PC-3 (cell line): Measurements from ENCODE around the gene SH3PXD2A. TPM values are rescaled to one million over a fixed set of nuclear protein-coding genes. Genes with fewer than 3 reads are reported as not detected.

Experiments used
- ATAC-seq: fragments of 200-7000 bp; cut with Tn5 transposase; 2 replicates; pipeline ENCODE4 v1.9.1; 2020; ENCODE audit warnings: mild to moderate bottlenecking, moderate library complexity
- BruUV-seq: library from RNA; stranded (reverse); fragments of 400-500 nt; replicated peaks from 2 replicates; lab custom pipeline; 2021; lab: Mats Ljungman, UMichigan
- CTCF ChIA-PET: fragments of 300-600 bp; sonication (Branson Sonifier 250); formaldehyde crosslinking; loops from one replicate; lab custom pipeline; 2022; ENCODE audit warnings: antibody characterized with exemption; lab: Charles Lee
- POLR2A ChIA-PET: fragments of 300-600 bp; sonication (Branson Sonifier 250); formaldehyde crosslinking; loops from one replicate; lab custom pipeline; 2022; ENCODE audit warnings: antibody characterized with exemption; ENCODE audit not compliant: unreplicated experiment; lab: Charles Lee
- DNase-seq: peaks from one replicate; pipeline ENCODE4 v3.0.0-alpha.2; 2015
- H2AFZ ChIP-seq: fragments of 300-600 bp; sonication (generic); 2 replicates; pipeline ENCODE4 v1.6.0; 2016; ENCODE audit warnings: antibody characterized with exemption, low read length
- H3F3A ChIP-seq: fragments of 300-600 bp; sonication (generic); one replicate; pipeline ENCODE4 v1.6.0; 2017; ENCODE audit warnings: antibody characterized with exemption, low read length, control low read depth, mild to moderate bottlenecking; ENCODE audit not compliant: unreplicated experiment
- H3K27ac ChIP-seq: fragments of 300-600 bp; sonication (generic); 2 replicates; pipeline ENCODE4 v1.5.1; 2016; ENCODE audit warnings: mild to moderate bottlenecking, low read length
- H3K27me3 ChIP-seq: fragments of 300-600 bp; sonication (generic); 2 replicates; pipeline ENCODE4 v1.6.1; 2016; ENCODE audit warnings: low read length, mixed read lengths
- H3K36me3 ChIP-seq: fragments of 300-600 bp; sonication (generic); 2 replicates; pipeline ENCODE4 v1.6.1; 2016; ENCODE audit warnings: low read depth, mixed run types, low read length, mixed read lengths
- H3K4me1 ChIP-seq: fragments of 300-600 bp; sonication (generic); 2 replicates; pipeline ENCODE4 v1.5.1; 2016; ENCODE audit warnings: low read length; ENCODE audit not compliant: insufficient read depth
- H3K4me2 ChIP-seq: fragments of 300-600 bp; sonication (generic); 2 replicates; pipeline ENCODE4 v1.6.0; 2016; ENCODE audit warnings: low read length
- H3K4me3 ChIP-seq: fragments of 300-600 bp; sonication (generic); 2 replicates; pipeline ENCODE4 v1.5.1; 2016; ENCODE audit warnings: mild to moderate bottlenecking, low read length, mixed read lengths
- H3K79me2 ChIP-seq: fragments of 300-600 bp; sonication (generic); 2 replicates; pipeline ENCODE4 v1.6.1; 2017; ENCODE audit warnings: low read length, mixed read lengths
- H3K9ac ChIP-seq: fragments of 300-600 bp; sonication (generic); 2 replicates; pipeline ENCODE4 v1.6.0; 2016; ENCODE audit warnings: mild to moderate bottlenecking, low read length
- H3K9me2 ChIP-seq: fragments of 300-600 bp; sonication (generic); replicated peaks from 2 replicates; pipeline ENCODE4 v1.6.1; 2016; ENCODE audit warnings: mixed run types, low read length, mixed read lengths
- H3K9me3 ChIP-seq: fragments of 300-600 bp; sonication (generic); 2 replicates; pipeline ENCODE4 v1.6.1; 2016; ENCODE audit warnings: low read length, mixed read lengths
- H4K20me1 ChIP-seq: fragments of 300-600 bp; sonication (generic); 2 replicates; pipeline ENCODE4 v1.6.1; 2016; ENCODE audit warnings: low read length, mixed read lengths
- EZH2 ChIP-seq: fragments of 300-600 bp; sonication (generic); IDR thresholded peaks from one replicate; pipeline ENCODE4 v1.6.1; 2017; ENCODE audit warnings: antibody characterized with exemption, mild to moderate bottlenecking, low read length; ENCODE audit not compliant: unreplicated experiment
- EZH2phosphoT487 ChIP-seq: fragments of 300-600 bp; sonication (generic); IDR thresholded peaks from 2 replicates; pipeline ENCODE4 v1.6.1; 2018; ENCODE audit warnings: mild to moderate bottlenecking, antibody characterized with exemption, low read length, borderline replicate concordance
- intact Hi-C: fragments of 100-400 bp; cut with micrococcal nuclease; formaldehyde crosslinking; loops from 2 replicates; pipeline ENCODE4 v1.9.0; 2023
- total RNA-seq: library from RNA; depleted of rRNA; stranded (reverse); fragments of >200 nt; gene quantifications from 2 replicates; pipeline ENCODE4 v1.2.3, GENCODE V29; 2014
- TF ChIP-seq, protein P1 (sequence below): fragments of 300-600 bp; sonication (generic); conservative IDR thresholded peaks from 2 replicates; pipeline ENCODE4 v1.5.1; 2017; ENCODE audit warnings: antibody characterized with exemption, low read depth, mild to moderate bottlenecking, low read length

The SH3PXD2A gene
- total RNA-seq, 1 experiment from 2014 or later, result 3.4 TPM

DNA sequence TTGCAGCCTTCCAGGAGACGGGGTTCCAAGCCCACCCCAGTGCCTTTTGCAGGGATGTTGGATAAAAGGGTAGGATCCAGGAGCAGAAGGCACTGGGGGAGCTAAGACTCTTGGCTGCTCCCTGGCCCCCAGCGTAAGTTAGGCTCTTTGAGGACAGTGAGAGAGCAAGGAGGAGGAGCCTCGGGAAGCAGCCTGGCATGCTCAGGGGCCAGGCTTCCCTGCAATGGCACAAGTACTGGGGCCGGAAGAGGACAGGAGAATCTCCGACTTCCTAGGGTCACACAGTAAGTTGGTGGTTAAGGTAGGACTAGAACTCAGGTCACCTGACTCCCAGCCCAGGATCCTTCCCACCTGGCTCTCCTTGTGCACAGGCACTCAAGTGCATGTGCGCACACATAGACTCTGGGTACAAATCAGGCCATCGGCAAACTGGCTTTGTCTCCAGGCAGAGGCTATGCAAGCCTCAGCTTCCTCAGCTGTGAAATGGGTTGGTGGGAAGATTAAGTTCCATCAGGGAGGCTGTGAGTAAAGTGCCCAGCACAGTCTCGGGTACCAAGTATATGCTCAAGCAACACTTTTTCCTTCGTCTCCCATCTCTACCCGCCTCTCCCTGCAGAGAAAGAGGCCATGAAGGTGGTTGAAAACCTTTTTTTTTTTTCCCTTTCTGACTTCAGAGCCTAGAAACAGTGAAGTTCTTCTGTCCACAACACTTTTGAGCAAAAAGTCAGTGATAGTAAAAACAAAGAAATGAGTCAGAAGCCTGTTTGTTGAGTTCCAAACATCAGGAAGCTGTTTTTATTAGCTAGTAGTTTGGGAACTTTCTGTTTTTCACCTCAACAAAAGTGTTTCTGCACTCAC, 282.8 kb downstream of the SH3PXD2A start:
- intact Hi-C loops, result no loop called here
- no peak for TF ChIP-seq EZH2
- TF ChIP-seq, protein P1, sequence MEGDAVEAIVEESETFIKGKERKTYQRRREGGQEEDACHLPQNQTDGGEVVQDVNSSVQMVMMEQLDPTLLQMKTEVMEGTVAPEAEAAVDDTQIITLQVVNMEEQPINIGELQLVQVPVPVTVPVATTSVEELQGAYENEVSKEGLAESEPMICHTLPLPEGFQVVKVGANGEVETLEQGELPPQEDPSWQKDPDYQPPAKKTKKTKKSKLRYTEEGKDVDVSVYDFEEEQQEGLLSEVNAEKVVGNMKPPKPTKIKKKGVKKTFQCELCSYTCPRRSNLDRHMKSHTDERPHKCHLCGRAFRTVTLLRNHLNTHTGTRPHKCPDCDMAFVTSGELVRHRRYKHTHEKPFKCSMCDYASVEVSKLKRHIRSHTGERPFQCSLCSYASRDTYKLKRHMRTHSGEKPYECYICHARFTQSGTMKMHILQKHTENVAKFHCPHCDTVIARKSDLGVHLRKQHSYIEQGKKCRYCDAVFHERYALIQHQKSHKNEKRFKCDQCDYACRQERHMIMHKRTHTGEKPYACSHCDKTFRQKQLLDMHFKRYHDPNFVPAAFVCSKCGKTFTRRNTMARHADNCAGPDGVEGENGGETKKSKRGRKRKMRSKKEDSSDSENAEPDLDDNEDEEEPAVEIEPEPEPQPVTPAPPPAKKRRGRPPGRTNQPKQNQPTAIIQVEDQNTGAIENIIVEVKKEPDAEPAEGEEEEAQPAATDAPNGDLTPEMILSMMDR, result no peak
- TF ChIP-seq EZH2phosphoT487, result no peak
- H3K4me2 ChIP-seq, result peak overlapping the region; percentile 8
- POLR2A ChIA-PET, result no interaction called here
- no peaks in the 10 kb centered on the region for H3K9me3 ChIP-seq
- CTCF ChIA-PET, result no interaction called here
- peak; percentile 65 for DNase-seq
- H4K20me1 ChIP-seq, result no peaks in the 10 kb centered on the region
- peaks cover 36% of the 10 kb centered on the region for H3K4me1 ChIP-seq
- peak overlapping the region; percentile 17; the same call in 1 of the 2 replicates for H3K27ac ChIP-seq
- no peaks in the 10 kb centered on the region for H3F3A ChIP-seq
- no TSS peak for BruUV-seq
- no peak overlapping the region for H3K9ac ChIP-seq
- H2AFZ ChIP-seq, result no peak overlapping the region
- H3K79me2 ChIP-seq, result no peaks in the 10 kb centered on the region
- no peak overlapping the region for H3K4me3 ChIP-seq
- H3K9me2 ChIP-seq, result no peaks in the 10 kb centered on the region
- ATAC-seq, result peak; percentile 21
- H3K36me3 ChIP-seq, result no peaks in the 10 kb centered on the region
- no peaks in the 10 kb centered on the region for H3K27me3 ChIP-seq

DNA sequence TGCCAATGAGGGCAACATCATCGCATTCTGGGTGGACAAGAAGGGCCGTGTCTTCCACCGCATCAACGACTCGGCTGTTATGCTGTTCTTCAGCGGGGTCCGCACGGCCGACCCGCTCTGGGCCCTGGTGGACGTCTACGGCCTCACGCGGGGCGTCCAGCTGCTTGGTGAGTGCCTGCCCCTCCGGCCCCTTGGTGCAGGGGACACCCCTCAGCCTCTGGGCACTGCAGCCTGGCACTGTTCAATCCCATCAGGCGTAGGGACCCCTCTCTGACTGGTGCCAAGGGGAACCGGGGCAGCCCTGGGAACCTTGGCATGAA, 283.8 kb downstream of the SH3PXD2A start:
- TF ChIP-seq EZH2, result no peak
- ChIA-PET POLR2A (no interaction called here), CTCF (no interaction called here)
- Histone ChIP-seq H3F3A (no peaks in the 10 kb centered on the region), H3K79me2 (no peaks in the 10 kb centered on the region), H3K4me1 (peaks cover 30% of the 10 kb centered on the region), H3K27ac (no peak overlapping the region), H3K4me3 (no peak overlapping the region), H3K36me3 (no peaks in the 10 kb centered on the region), H3K9me2 (no peaks in the 10 kb centered on the region), H3K9me3 (no peaks in the 10 kb centered on the region), H4K20me1 (no peaks in the 10 kb centered on the region), H3K27me3 (no peaks in the 10 kb centered on the region), H3K4me2 (no peak overlapping the region), H2AFZ (no peak overlapping the region), H3K9ac (no peak overlapping the region)
- DNase-seq (no peak), ATAC-seq (no peak)
- BruUV-seq, result no TSS peak
- intact Hi-C loops, result no loop called here

DNA sequence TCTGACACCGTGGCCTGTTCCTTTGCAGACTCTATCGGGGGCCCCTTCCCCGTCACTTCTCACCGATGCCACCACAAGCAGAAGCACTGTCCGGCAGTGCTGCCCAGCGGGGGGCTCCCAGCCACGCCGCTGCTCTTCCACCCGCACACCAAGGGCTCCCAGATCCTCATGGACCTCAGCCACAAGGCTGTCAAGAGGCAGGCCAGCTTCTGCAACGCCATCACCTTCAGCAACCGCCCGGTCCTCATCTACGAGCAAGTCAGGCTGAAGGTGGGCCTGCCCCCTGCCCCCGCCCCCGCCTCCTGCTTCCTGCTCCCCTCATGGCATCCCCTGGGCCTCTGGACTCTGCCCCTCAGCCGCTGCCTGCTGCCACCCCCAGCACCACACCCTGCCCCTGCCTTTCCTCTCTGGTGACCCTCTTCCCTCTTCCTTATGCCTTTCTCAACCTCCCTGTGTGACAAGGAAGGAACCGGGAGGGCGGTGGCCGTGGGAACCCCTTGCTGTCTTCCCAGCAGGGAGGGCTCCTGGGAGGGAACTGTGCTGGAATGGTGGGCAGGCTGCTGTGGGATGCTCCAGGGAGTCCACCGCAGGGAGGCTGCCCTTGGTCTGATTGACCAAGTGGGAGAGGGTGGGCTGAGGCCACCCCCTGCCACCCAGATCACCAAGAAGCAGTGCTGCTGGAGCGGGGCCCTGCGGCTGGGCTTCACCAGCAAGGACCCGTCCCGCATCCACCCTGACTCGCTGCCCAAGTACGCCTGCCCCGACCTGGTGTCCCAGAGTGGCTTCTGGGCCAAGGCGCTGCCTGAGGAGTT, 284.3 kb downstream of the SH3PXD2A start:
- no peak overlapping the region for H3K4me2 ChIP-seq
- no peak overlapping the region for H3K4me3 ChIP-seq
- no peaks in the 10 kb centered on the region for H3K9me2 ChIP-seq
- intact Hi-C loops, result no loop called here
- H3K9me3 ChIP-seq, result no peaks in the 10 kb centered on the region
- H3F3A ChIP-seq, result no peaks in the 10 kb centered on the region
- no peak overlapping the region for H2AFZ ChIP-seq
- H3K36me3 ChIP-seq, result no peaks in the 10 kb centered on the region
- no peak for TF ChIP-seq EZH2
- TF ChIP-seq, protein P1, result no peak
- TF ChIP-seq EZH2phosphoT487, result no peak
- H4K20me1 ChIP-seq, result no peaks in the 10 kb centered on the region
- DNase-seq (no peak), ATAC-seq (no peak)
- CTCF ChIA-PET, result no interaction called here
- H3K4me1 ChIP-seq, result peaks cover 26% of the 10 kb centered on the region
- POLR2A ChIA-PET, result no interaction called here
- H3K79me2 ChIP-seq, result no peaks in the 10 kb centered on the region
- no peaks in the 10 kb centered on the region for H3K27me3 ChIP-seq
- no TSS peak for BruUV-seq
- no peak overlapping the region for H3K27ac ChIP-seq
- H3K9ac ChIP-seq, result no peak overlapping the region
